GM19467 (cell line): ENCODE measurements around the gene FOXB1.

Source experiments
- ATAC-seq: cut with Tn5 transposase; IDR thresholded peaks from one replicate; pipeline ENCODE4 v1.9.1; 2021; ENCODE audit warnings: mild to moderate bottlenecking, moderate library complexity; ENCODE audit not compliant: unreplicated experiment

Gene FOXB1

GRCh38 chr15:60004009-60004845, at the start of gene FOXB1:
FOXB1 (plus strand) TSS chr15:60004311; CDS start chr15:60004964, 653 bp downstream.
- ATAC-seq, result no peak

- ATAC-seq, result no peak
These were observed 45.8 kb upstream of the FOXB1 start for GRCh38 chr15:59958288-59958687.

- no peak for ATAC-seq
These were observed 43.8 kb upstream of the FOXB1 start for GRCh38 chr15:59960318-59960717.

- ATAC-seq, result no peak
These were observed 40.8 kb upstream of the FOXB1 start for GRCh38 chr15:59963322-59963721.

GRCh38 chr15:59963925-59964324, 40.2 kb upstream of the FOXB1 start:
- no peak for ATAC-seq

- no peak for ATAC-seq
These were observed 38.4 kb upstream of the FOXB1 start for GRCh38 chr15:59965741-59966140.

- ATAC-seq, result no peak
These were observed 37.8 kb upstream of the FOXB1 start for GRCh38 chr15:59966262-59966661.

- ATAC-seq, result no peak
These were observed 35.8 kb upstream of the FOXB1 start for GRCh38 chr15:59968314-59968713.

GRCh38 chr15:59972241-59972640, 31.9 kb upstream of the FOXB1 start:
- ATAC-seq, result no peak

- no peak for ATAC-seq
These were observed 27.4 kb upstream of the FOXB1 start for GRCh38 chr15:59976480-59977271.

- ATAC-seq, result no peak
These were observed 12.3 kb upstream of the FOXB1 start for GRCh38 chr15:59991834-59992233.

- ATAC-seq, result no peak
These were observed 10.9 kb upstream of the FOXB1 start for GRCh38 chr15:59993041-59993750.

GRCh38 chr15:59993950-59994401, 10.1 kb upstream of the FOXB1 start:
- no peak for ATAC-seq

GRCh38 chr15:59994526-59994887, 9.6 kb upstream of the FOXB1 start:
- no peak for ATAC-seq

GRCh38 chr15:59994888-59995557, 9.1 kb upstream of the FOXB1 start:
- ATAC-seq, result no peak

- ATAC-seq, result no peak
These were observed 8.4 kb upstream of the FOXB1 start for GRCh38 chr15:59995568-59996297.

GRCh38 chr15:59996298-59997041, 7.6 kb upstream of the FOXB1 start:
- no peak for ATAC-seq

GRCh38 chr15:59997070-59997701, 6.9 kb upstream of the FOXB1 start:
- peak; percentile 52 for ATAC-seq
